Skeletal muscle cell (primary cell): Measurements from ENCODE around the gene CCDC68.
A peak's percentile ranks its signal among the peaks of the same experiment; 100 is the strongest.

Experiments
- DNase-seq: peaks from one replicate; pipeline ENCODE4 v3.0.0-alpha.2; 2010; ENCODE audit warnings: low read depth
- H3K4me3 ChIP-seq: 2 replicates; pipeline ENCODE4 v1.5.1; 2011; ENCODE audit warnings: low read depth, mild to moderate bottlenecking, control low read depth, low read length, moderate library complexity

Gene CCDC68

DNA sequence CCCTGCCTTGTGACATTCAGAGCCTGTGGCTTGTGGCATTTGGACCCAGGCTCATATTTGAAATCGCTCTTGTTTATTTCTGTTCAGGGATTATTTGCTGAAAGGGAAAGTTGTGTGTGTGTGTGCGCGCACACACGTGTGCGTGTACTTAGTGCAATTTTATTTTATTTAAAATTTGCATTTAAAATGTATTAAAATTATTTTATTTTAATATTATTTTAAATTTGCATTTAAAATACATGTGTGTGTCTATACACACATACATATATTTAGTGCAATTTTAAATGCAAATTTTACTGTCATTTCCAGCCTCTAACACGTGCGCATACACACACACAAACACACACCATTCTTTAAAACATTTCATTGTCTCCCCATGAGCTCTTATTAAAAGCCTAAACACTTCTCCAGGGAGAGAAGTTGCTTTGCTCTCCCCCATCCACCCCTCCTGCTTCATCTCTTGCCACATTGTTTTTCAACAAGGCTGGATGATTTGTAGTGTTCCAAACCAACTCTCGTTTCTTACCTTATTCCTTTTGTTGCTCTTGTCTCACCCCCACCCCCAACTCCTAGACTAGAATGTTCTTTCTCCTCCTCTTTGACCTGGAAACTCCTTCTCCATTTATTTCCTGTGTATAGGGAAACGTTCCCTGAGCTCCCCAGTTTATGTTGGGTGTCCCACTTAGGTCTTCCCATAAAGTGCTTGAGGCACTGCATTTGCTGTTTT, 3.8 kb upstream of the CCDC68 start:
- DNase-seq = no peak
- no peak overlapping the region for H3K4me3 ChIP-seq

DNA sequence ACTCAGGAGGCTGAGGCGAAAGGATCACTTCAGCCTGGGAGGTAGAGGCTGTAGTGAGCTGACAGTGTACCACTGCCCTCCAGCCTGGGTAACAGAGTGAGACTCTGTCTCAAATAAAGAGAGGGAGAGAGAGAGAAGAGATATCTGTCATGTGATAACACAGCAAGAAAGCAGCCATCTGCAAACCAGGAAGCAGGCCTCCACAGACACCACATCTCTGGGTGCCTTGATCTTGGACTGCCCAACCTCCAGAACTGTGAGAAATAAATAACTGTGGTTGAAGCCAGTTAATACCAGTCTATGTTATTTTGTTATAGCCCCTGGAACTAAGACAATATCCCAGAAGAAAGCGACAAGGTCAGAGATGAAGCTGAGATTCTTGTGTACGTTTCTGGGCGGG, 2.6 kb upstream of the CCDC68 start:
- no peak overlapping the region for H3K4me3 ChIP-seq
- no peak for DNase-seq

GRCh38 chr18:54961016-54961423, 1.8 kb upstream of the CCDC68 start:
- H3K4me3 ChIP-seq = no peak overlapping the region
- DNase-seq = no peak

- no peak for DNase-seq
- no peak overlapping the region for H3K4me3 ChIP-seq
Measured at GRCh38 chr18:54960197-54960596, 936 bp upstream of the CCDC68 start.

DNA sequence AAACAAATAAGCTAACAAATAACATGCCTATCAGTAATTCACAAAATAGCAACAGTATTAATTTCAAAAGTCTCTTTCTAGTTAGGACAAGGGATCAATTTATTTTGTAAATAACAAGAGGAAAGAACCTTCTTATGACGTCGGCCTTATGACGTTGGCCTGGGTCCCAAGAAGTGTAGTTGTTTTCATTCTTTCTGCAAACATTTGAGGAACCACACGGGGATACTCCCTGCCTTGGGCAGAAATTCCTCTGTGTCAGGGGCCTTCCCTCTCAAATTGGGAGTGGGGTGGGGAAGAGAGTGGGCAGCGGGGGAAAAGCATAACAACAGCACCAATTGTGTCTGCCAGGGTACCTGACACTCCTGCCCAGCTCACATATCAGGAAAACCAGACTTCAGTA, 1.3 kb downstream of the CCDC68 start:
- peak overlapping the region; percentile 52 for H3K4me3 ChIP-seq
- peak; percentile 25 for DNase-seq

- DNase-seq = peak; percentile 55
- H3K4me3 ChIP-seq = no peak overlapping the region
Measured at GRCh38 chr18:54957296-54957832, 1.9 kb downstream of the CCDC68 start.

DNA sequence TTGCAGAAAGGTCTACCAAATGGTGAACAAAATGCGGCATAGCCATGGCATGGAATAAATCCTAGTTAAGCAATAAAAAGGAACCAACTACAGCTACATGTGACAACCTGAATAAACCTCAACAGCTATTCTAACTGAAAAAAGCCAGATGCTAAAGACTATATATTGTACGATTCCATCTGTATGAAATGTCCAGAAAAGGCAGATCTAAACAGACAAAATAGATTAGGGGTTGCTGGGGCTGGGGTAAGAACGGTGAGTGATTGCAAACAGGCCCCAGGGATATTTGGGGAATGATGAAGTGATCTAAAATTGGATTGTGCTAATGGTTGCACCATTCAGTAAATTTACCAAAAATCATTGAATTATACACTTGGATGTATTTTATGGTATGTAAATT, 2.8 kb downstream of the CCDC68 start:
- H3K4me3 ChIP-seq = no peak overlapping the region
- DNase-seq = no peak

- DNase-seq = no peak
- no peak overlapping the region for H3K4me3 ChIP-seq
Measured at GRCh38 chr18:54952026-54952425, 7.2 kb downstream of the CCDC68 start.

DNA sequence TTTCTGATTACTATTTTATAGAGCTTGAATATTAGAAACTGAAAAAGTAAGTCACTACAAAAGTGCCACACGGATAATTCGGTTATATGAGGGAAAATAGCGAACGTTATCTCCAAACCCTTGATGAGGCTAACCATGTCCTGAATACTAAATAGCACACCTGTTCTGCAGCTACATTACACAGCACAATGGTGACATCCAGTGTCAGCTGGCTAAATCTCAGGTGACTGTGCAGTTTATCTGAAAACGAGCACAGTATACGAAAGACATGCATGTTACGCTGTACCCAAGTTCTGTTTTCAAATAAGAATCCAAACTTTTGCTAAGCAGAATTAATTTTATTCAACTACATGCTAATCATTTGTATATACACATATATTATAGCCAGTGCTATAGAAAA, 9.0 kb downstream of the CCDC68 start:
- H3K4me3 ChIP-seq = no peak overlapping the region
- no peak for DNase-seq

- H3K4me3 ChIP-seq = no peak overlapping the region
- DNase-seq = no peak
Measured at GRCh38 chr18:54949588-54949987, 9.7 kb downstream of the CCDC68 start.

- DNase-seq = no peak
- H3K4me3 ChIP-seq = no peak overlapping the region
Measured at GRCh38 chr18:54948350-54948837, 10.9 kb downstream of the CCDC68 start.

DNA sequence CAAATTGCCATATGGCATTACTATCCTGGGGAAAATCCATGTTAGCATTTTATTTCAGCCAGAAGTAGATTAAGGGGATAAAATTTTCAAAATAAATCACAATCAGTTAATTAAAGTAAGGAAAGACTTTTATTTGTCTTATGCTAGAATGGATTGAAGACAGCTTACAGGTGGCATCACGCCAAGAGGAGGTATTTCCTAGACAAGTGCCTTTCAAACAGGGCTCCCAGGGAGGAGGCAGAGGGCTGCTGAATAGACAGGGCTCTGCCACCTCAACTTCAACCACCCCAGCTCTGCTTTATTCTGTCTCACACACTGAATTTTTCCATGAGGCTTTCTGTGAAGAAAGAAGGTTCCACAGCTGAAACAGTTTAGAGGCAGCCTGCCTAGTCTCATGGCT, 12.2 kb downstream of the CCDC68 start:
- no peak overlapping the region for H3K4me3 ChIP-seq
- no peak for DNase-seq

DNA sequence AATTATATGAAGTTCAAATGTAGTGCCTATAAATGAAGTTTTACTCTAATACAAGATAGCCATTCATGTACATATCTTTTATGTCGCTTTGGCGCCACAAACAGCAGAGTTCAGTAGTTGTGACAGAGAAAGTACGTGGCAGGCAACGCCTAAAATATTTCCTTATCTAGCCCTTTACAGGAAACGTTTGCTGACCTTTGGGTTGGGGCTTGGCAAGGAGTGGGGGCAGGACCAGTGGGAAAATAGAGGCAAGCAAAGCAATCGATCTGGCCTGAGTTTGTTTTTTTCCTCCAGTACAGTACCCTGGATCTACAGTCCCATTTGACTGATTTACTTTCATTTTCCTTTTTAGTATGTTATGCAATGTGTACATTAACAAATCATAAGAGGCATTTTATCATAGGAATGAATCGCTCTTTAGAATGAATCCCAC, 13.1 kb downstream of the CCDC68 start:
- DNase-seq = no peak
- peak overlapping the region; percentile 15 for H3K4me3 ChIP-seq

DNA sequence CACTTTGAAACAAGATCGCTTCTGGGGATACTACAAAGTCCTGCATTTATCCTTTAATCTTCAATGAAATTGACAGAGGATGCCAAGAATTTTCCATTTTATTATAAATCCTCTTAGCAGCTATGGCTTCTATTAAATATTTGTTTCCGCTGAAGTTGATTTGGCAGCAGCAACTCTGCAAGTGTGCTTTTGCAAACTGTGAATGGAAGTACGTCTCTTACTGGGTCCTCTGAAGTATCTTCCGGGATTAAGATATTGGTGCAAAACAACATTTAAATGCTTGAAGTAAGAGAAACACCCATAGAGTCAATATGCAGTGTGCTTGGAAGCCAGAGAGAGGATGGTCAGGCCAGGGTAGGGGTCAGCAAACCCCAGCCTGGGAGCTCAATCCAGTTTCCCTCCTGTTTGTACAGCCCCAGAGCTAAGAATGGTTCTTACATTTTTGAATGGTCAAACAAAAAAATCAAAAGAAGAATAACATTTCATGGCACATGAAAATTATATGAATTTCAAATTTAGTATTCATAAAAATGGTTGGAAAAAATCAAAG, 13.6 kb downstream of the CCDC68 start:
- no peak overlapping the region for H3K4me3 ChIP-seq
- DNase-seq = no peak

- no peak overlapping the region for H3K4me3 ChIP-seq
- no peak for DNase-seq
Measured at GRCh38 chr18:54942569-54942968, 16.7 kb downstream of the CCDC68 start.

GRCh38 chr18:54942144-54942543, 17.1 kb downstream of the CCDC68 start:
- DNase-seq = no peak
- no peak overlapping the region for H3K4me3 ChIP-seq

GRCh38 chr18:54939361-54939917, 19.8 kb downstream of the CCDC68 start:
- no peak overlapping the region for H3K4me3 ChIP-seq
- DNase-seq = no peak

DNA sequence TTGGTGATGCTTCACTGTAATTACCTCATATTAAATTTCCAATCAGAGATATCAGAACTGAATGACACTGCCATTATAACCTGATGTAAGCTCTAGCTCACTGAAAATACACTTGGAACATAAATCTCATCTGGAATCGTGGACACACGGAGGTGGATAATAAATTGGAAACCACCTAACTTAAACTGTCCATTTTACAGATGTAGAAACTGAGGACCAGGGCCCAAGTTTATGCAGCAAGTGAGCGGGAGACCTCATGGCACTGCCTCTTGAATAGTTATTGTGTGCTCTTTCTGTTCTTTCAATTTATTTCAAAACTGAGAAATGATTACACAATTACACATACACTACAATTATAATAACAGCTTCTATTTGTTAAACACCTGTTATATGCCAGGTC, 20.8 kb downstream of the CCDC68 start:
- no peak overlapping the region for H3K4me3 ChIP-seq
- no peak for DNase-seq

GRCh38 chr18:54932472-54932871, 26.8 kb downstream of the CCDC68 start:
- no peak overlapping the region for H3K4me3 ChIP-seq
- no peak for DNase-seq

- no peak for DNase-seq
- no peak overlapping the region for H3K4me3 ChIP-seq
Measured at GRCh38 chr18:54931152-54931551, 28.1 kb downstream of the CCDC68 start.

- DNase-seq = no peak
- no peak overlapping the region for H3K4me3 ChIP-seq
Measured at GRCh38 chr18:54928236-54928635, 31.0 kb downstream of the CCDC68 start.
